Lower leg skin (tissue), 4 donors: ENCODE measurements around the gene IFNAR2. TPM values are rescaled to one million over a fixed set of nuclear protein-coding genes. Genes with fewer than 3 reads are reported as not detected.
A peak's percentile ranks its signal among the peaks of the same experiment; 100 is the strongest.

Experiments used
- DNase-seq, 2 donors: peaks; one replicate each; pipeline ENCODE4 v3.0.0-alpha.2; 2019; ENCODE audit warnings: low spot score in 2 of 2
- H3K4me3 ChIP-seq: fragments of 200-600 bp; sonication (generic); 2 replicates; pipeline ENCODE4 v1.5.1; 2017; ENCODE audit warnings: mild to moderate bottlenecking, low read depth; ENCODE audit not compliant: poor library complexity, severe bottlenecking
- CTCF ChIP-seq, 3 donors: fragments of 450-650 bp; IDR thresholded peaks; one replicate each; pipeline ENCODE4 v1.5.1; 2016; ENCODE audit warnings: antibody characterized with exemption in 3 of 3, mild to moderate bottlenecking in 3 of 3, moderate library complexity in 2 of 3
- POLR2A ChIP-seq, 2 donors: fragments of 450-650 bp; IDR thresholded peaks; one replicate each; pipeline ENCODE4 v1.6.1; 2016 to 2017; ENCODE audit warnings: antibody characterized with exemption in 2 of 2, mild to moderate bottlenecking in 1 of 2, moderate library complexity in 1 of 2
- WGBS, 2 donors: methylation state at CpG; one replicate each; pipeline ENCODE4 v1.1.5; 2018; 5-methylcytosine and 5-hydroxymethylcytosine counted together
- intact Hi-C: fragments of 100-400 bp; cut with DNase I; formaldehyde crosslinking; loops from one replicate; pipeline ENCODE4 v1.15.0; 2023; ENCODE audit warnings: low total_unique reads
- total RNA-seq, 4 donors: library from RNA; depleted of rRNA; stranded (reverse); fragments of >200 nt; gene quantifications; one replicate each; pipeline ENCODE4 v1.1.0, GENCODE V29; 2016

IFNAR2 gene
- total RNA-seq, 4 donors from 2014 or later = 2.7 to 14.2 (median 2.9) TPM

- WGBS, 2 donors = 11 to 12% methylated on average over 14 of the region's 14 CpGs
- DNase-seq = peak in 1 of 2 donors; percentile 89
- H3K4me3 ChIP-seq = no peak overlapping the region
- TF ChIP-seq CTCF (IDR thresholded peaks at IDR 0.05) (peak in 1 of 3 donors; percentile 52), POLR2A (IDR thresholded peaks at IDR 0.05) (no peak)
- intact Hi-C loops = loop anchor here (10.0 kb wide), 1 partner anchor 168 kb away; no protein-coding TSS in a partner anchor
Observed at GRCh38 chr21:33196941-33197374, 32.8 kb upstream of the IFNAR2 start.

- WGBS, 2 donors = 61 to 66% methylated on average over 4 of the region's 4 CpGs
- no peak for DNase-seq
- TF ChIP-seq CTCF (IDR thresholded peaks at IDR 0.05) (no peak), POLR2A (IDR thresholded peaks at IDR 0.05) (no peak)
- H3K4me3 ChIP-seq = no peak overlapping the region
- intact Hi-C loops = loop anchor here (10.0 kb wide), 1 partner anchor 167 kb away; no protein-coding TSS in a partner anchor
Observed at GRCh38 chr21:33197496-33197895, 32.2 kb upstream of the IFNAR2 start.

- DNase-seq = peak in 1 of 2 donors; percentile 67
- WGBS, 2 donors = 51 to 56% methylated on average over 9 of the region's 9 CpGs
- intact Hi-C loops = loop anchor here (10.0 kb wide), 1 partner anchor 166 kb away; no protein-coding TSS in a partner anchor
- TF ChIP-seq CTCF (IDR thresholded peaks at IDR 0.05) (no peak), POLR2A (IDR thresholded peaks at IDR 0.05) (no peak)
- no peak overlapping the region for H3K4me3 ChIP-seq
Observed at GRCh38 chr21:33198346-33199099, 31.2 kb upstream of the IFNAR2 start.

GRCh38 chr21:33199100-33199464 lies 30.7 kb upstream of the IFNAR2 start:
- intact Hi-C loops = loop anchor here (10.0 kb wide), 1 partner anchor 166 kb away; no protein-coding TSS in a partner anchor

GRCh38 chr21:33199516-33200217 lies 30.1 kb upstream of the IFNAR2 start:
- intact Hi-C loops = loop anchor here (5.0 to 10.0 kb wide), 2 partner anchors 165 to 248 kb away; no protein-coding TSS in a partner anchor
- H3K4me3 ChIP-seq = no peak overlapping the region
- TF ChIP-seq POLR2A (IDR thresholded peaks at IDR 0.05) = no peak
- TF ChIP-seq CTCF (IDR thresholded peaks at IDR 0.05) = peak in 1 of 3 donors; percentile 72
- DNase-seq = peak; percentile 90 to 91
- WGBS, 2 donors = 16 to 18% methylated on average over 8 of the region's 8 CpGs

More at GRCh38 chr21:33199100-33199464, 30.7 kb upstream of the IFNAR2 start:
- no peak overlapping the region for H3K4me3 ChIP-seq
- TF ChIP-seq CTCF (IDR thresholded peaks at IDR 0.05) (no peak), POLR2A (IDR thresholded peaks at IDR 0.05) (no peak)
- DNase-seq = no peak
- WGBS, 2 donors = 80 to 86% methylated on average over 6 of the region's 6 CpGs
